NCI-H69 (cell line): Measurements from ENCODE around the gene GSG1L.

ENCODE experiments used
- DNase-seq: peaks from one replicate; lab custom pipeline; 2025; lab: John Stamatoyannopoulos, UW

The GSG1L gene

DNA sequence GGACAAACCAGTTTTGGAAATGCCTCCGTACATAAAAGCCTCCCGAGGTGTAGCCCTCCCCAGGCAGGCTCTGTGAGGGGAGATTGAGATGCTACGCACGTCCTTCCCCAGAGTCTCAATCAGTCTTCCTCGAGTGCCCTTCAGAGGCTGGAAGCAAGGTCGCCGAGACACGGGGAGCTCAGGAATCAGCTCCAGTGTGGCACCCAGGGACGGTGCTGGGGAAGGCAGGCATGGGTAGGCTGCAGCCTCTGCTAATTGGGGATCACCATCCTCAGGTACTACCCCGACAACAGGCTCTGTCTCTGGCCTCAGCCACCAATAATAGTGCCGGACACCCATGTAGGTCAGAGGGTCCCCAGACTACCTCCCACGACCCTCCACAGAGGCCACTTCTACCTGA lies 28.1 kb upstream of the GSG1L start:
- no peak for DNase-seq

DNA sequence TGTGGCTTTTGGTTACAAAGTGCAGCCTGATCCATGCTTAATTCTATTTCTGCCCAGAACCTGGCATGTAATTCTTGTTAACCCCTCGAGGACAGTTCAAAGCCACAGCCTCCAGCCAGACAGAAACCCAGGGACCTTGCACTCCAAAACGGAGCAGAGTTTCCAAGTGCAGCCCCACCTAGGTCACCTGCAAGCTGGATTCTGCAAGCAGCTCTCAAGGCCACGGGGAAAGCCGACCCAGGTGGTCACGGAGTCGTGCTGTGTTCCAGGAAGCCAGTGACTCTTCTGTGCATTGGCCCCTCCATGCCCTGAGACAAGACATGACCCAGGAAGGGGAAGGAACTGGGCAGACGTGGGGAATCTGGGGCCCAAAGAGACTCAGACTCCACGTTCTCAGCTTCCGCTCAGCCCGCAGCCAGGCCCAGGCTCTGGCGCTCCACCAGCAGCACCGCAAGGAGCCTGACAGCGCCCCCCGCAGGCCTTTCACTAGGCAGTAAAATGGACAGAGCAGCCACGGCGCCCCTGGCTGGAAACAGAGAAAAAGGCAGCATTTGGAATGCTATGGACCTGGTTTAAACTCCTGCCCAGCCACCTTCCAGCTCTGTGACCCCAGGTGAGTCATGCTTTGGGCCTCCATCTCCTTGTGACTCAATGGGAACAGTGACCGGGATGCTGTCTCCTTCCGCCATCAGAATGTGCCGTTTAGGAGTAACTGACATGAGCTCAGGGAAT lies 27.3 kb upstream of the GSG1L start:
- DNase-seq: peak; percentile 29

- no peak for DNase-seq
Observed at GRCh38 chr16:28089992-28090365, 26.5 kb upstream of the GSG1L start.

DNA sequence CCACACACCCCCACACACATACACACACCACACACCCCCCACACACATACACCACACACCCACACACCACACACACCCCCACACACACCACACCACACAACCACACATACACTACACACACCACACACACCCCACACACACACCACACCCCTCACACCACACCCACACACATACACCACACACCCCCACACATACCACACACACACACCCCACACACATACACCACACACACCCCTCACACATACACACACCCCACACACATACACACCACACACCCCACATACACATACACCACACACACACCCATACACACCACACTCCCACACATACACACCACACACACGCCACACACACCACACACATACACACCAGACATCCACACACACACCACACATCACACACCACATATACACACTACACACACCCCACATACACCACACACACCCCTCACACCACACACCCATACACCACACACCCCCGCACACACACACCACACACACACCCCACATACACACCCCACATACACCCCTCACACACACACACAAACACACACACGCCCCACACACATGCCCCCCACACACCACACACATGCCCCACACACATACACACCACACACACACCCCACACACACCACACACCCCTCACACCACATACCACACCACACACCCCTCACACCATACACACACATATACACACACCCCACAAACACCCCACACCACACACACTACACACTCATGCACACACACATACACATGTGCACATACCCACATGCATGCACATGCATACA lies 25.9 kb upstream of the GSG1L start:
- no peak for DNase-seq

- no peak for DNase-seq
Observed at GRCh38 chr16:28087675-28088300, 24.3 kb upstream of the GSG1L start.

GRCh38 chr16:28087140-28087660 lies 23.7 kb upstream of the GSG1L start:
- no peak for DNase-seq

- DNase-seq: no peak
Observed at GRCh38 chr16:28086186-28087139, 22.9 kb upstream of the GSG1L start.

GRCh38 chr16:28085389-28086171 lies 22.1 kb upstream of the GSG1L start:
- peak; percentile 25 for DNase-seq

GRCh38 chr16:28084209-28084608 lies 20.7 kb upstream of the GSG1L start:
- no peak for DNase-seq

GRCh38 chr16:28082624-28083023 lies 19.1 kb upstream of the GSG1L start:
- no peak for DNase-seq

DNA sequence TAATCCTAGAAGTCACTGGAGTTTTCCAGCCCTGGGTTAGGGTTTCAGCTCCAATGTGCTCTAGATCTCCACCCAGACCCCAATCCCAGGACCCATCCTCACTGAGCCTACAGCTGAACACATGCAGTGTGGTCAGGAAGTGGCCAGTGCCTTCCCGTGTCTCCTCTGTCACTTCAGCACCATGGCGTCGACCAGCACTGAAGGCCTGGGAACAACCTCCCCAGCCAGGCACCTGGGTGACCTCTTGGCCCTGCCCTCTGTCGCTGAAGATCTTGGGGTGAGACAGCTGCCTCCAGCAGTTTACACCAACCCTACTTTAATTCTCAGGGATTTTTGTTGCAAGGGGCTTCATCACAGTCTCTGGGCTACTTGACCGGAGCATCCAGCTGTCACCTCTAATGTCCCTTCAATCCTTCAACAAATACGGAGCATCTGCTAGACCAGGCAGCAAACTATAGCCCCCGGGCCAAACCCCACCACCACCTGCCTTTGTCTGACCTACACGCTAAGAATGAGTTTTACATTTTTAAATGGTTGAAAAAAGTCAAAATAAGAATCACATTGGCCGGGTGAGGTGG lies 18.0 kb upstream of the GSG1L start:
- no peak for DNase-seq

- DNase-seq: no peak
Observed at GRCh38 chr16:28078261-28078660, 14.7 kb upstream of the GSG1L start.

- no peak for DNase-seq
Observed at GRCh38 chr16:28073836-28074235, 10.3 kb upstream of the GSG1L start.

GRCh38 chr16:28072087-28072486 lies 8.6 kb upstream of the GSG1L start:
- DNase-seq: no peak

- no peak for DNase-seq
Observed at GRCh38 chr16:28069971-28070794, 6.7 kb upstream of the GSG1L start.

DNA sequence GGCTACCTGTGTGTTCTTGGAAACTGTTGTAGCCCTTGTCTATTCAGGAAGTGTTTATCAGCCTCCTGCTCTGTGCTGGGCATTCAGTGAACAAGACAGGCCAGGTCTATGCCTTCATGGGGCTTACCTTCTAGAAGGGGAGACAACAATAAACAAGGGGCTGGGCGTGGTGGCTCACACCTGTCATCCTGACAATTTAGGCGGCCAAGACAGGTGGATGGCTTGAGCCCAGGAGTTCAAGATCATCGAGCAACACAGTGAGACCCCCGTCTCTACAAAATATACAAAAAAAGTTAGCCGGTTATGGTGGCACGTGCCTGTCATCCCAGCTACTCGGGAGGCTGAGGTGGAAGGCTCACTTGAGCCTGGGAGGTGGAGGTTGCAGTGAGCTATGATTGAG lies 5.5 kb upstream of the GSG1L start:
- no peak for DNase-seq

GRCh38 chr16:28067604-28068379 lies 4.3 kb upstream of the GSG1L start:
- DNase-seq: no peak

DNA sequence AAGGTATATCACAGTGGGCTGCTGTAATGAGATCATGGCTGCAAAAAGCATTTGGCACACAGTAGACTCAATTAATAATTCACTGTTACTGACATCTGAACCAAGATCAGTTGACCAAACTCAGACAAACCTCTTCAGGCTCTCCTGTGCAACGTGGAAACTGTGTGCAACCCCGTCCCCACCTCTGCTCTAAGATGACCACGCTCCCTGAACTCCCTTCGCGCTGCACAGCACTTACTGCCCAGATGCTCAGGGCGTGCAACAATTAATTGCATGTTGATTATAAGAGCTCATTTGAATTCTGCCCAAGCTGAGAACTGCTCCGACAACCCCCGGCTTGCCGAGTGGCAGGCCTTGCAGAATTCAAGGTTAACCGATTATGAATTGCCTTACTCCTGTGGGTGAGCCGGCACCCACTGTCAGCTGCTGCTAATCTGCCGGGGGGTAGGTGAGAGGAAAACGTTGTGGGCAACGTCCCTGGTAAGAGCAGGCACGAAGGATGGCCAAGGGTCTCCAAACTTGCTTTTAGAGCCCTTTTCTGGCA lies 1.3 kb upstream of the GSG1L start:
- DNase-seq: peak; percentile 11

DNA sequence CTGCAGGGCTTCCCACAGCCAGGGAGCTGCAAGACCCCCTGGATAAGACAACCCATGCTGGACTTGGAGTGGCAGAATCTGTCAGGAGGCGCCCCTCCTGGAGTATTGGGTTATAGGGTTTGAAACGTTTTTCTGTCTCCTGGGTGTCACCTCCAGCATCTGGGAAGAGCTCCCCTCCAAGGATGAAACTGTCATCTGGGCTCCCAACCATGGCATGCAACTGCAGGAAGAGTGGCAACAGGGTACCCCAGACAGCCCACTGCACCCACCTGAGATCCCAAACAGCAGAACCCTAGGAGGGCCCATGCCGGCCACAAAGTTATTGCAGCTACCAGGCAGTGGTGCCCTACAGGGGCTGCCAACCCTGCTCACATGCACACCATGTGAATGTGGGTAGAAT lies 636 bp upstream of the GSG1L start:
- DNase-seq: no peak
